Skeletal muscle tissue (tissue), 4 donors: ENCODE results near the gene SLC16A7. TPM values are rescaled to one million over a fixed set of nuclear protein-coding genes. Genes with fewer than 3 reads are reported as not detected.

ENCODE experiments used
- H3K27ac ChIP-seq: one replicate; pipeline ENCODE4 v1.7.0; 2013; ENCODE audit warnings: mild to moderate bottlenecking, low read depth, low read length, inconsistent platforms
- H3K27me3 ChIP-seq, 3 donors: one replicate each; pipeline ENCODE4 v1.7.0; 2013; ENCODE audit warnings: low read length in 3 of 3; ENCODE audit not compliant: control insufficient read depth in 3 of 3, insufficient read depth in 3 of 3
- H3K36me3 ChIP-seq, 3 donors: one replicate each; pipeline ENCODE4 v1.7.0; 2013; ENCODE audit warnings: low read length in 3 of 3; ENCODE audit not compliant: control insufficient read depth in 3 of 3, insufficient read depth in 3 of 3
- H3K4me1 ChIP-seq, 3 donors: one replicate each; pipeline ENCODE4 v1.7.0; 2013; ENCODE audit warnings: low read length in 3 of 3, mild to moderate bottlenecking in 3 of 3; ENCODE audit not compliant: control insufficient read depth in 3 of 3, insufficient read depth in 3 of 3
- H3K4me3 ChIP-seq, 3 donors: one replicate each; pipeline ENCODE4 v1.7.0; 2013; ENCODE audit warnings: low read length in 3 of 3
- H3K9ac ChIP-seq, 3 donors: one replicate each; pipeline ENCODE4 v1.7.0; 2013; ENCODE audit warnings: low read length in 3 of 3, mild to moderate bottlenecking in 3 of 3, moderate library complexity in 2 of 3, low read depth in 1 of 3
- H3K9me3 ChIP-seq, 3 donors: one replicate each; pipeline ENCODE4 v1.7.0; 2013; ENCODE audit warnings: low read length in 3 of 3; ENCODE audit not compliant: control insufficient read depth in 3 of 3
- total RNA-seq: library from RNA; depleted of rRNA; stranded (reverse); fragments of >200 nt; gene quantifications from one replicate; pipeline ENCODE4 v1.2.3, GENCODE V29; 2014
- donor health status: Osteomylitis.

The SLC16A7 gene
- total RNA-seq, 1 donor from 2014 or later: 9.4 TPM

- H3K36me3 ChIP-seq: no peaks in the 10 kb centered on the region
- no peaks in the 10 kb centered on the region for H3K9me3 ChIP-seq
- H3K27me3 ChIP-seq: no peaks in the 10 kb centered on the region
- no peak overlapping the region for H3K27ac ChIP-seq
- no peak overlapping the region for H3K9ac ChIP-seq
- H3K4me3 ChIP-seq: no peak overlapping the region
- H3K4me1 ChIP-seq: no peaks in the 10 kb centered on the region
Measured at GRCh38 chr12:59660148-59660547, 64.3 kb downstream of the SLC16A7 start.

GRCh38 chr12:59660921-59661597, 65.2 kb downstream of the SLC16A7 start:
- H3K4me1 ChIP-seq: no peaks in the 10 kb centered on the region
- H3K9me3 ChIP-seq: no peaks in the 10 kb centered on the region
- H3K36me3 ChIP-seq: no peaks in the 10 kb centered on the region
- H3K27me3 ChIP-seq: no peaks in the 10 kb centered on the region
- H3K9ac ChIP-seq: no peak overlapping the region
- H3K4me3 ChIP-seq: no peak overlapping the region
- H3K27ac ChIP-seq: no peak overlapping the region

GRCh38 chr12:59664495-59664894, 68.7 kb downstream of the SLC16A7 start:
- H3K27me3 ChIP-seq: no peaks in the 10 kb centered on the region
- no peaks in the 10 kb centered on the region for H3K36me3 ChIP-seq
- no peak overlapping the region for H3K4me3 ChIP-seq
- no peak overlapping the region for H3K27ac ChIP-seq
- no peak overlapping the region for H3K9ac ChIP-seq
- H3K4me1 ChIP-seq: no peaks in the 10 kb centered on the region
- no peaks in the 10 kb centered on the region for H3K9me3 ChIP-seq

DNA sequence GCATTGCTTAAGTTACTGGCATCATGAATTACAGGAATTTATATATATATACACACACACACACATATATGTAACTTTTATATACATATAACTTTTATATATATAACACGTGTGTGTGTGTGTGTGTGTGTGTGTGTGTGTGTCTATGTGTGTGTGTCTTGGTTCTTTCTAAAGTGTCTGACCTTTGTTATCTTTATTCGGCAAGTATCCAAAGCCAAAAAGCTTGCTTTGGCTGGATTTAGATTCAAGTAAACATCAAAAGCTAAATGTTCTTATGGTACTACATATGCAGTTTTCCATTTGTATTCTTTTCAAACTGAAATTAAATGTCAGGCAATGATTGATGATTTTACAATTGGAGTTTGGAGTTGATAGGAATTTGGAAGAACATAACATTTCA, 69.9 kb downstream of the SLC16A7 start:
- Histone ChIP-seq H3K36me3 (no peaks in the 10 kb centered on the region), H3K27me3 (no peaks in the 10 kb centered on the region), H3K27ac (no peak overlapping the region), H3K4me1 (no peaks in the 10 kb centered on the region), H3K9me3 (no peaks in the 10 kb centered on the region), H3K4me3 (no peak overlapping the region), H3K9ac (no peak overlapping the region)

GRCh38 chr12:59668674-59669073, 72.8 kb downstream of the SLC16A7 start:
- H3K27me3 ChIP-seq: no peaks in the 10 kb centered on the region
- H3K27ac ChIP-seq: no peak overlapping the region
- H3K4me3 ChIP-seq: no peak overlapping the region
- no peak overlapping the region for H3K9ac ChIP-seq
- H3K4me1 ChIP-seq: no peaks in the 10 kb centered on the region
- H3K36me3 ChIP-seq: no peaks in the 10 kb centered on the region
- no peaks in the 10 kb centered on the region for H3K9me3 ChIP-seq

- Histone ChIP-seq H3K9ac (no peak overlapping the region), H3K27me3 (no peaks in the 10 kb centered on the region), H3K4me1 (no peaks in the 10 kb centered on the region), H3K27ac (no peak overlapping the region), H3K4me3 (no peak overlapping the region), H3K9me3 (no peaks in the 10 kb centered on the region), H3K36me3 (no peaks in the 10 kb centered on the region)
Measured at GRCh38 chr12:59672273-59672672, 76.4 kb downstream of the SLC16A7 start.

DNA sequence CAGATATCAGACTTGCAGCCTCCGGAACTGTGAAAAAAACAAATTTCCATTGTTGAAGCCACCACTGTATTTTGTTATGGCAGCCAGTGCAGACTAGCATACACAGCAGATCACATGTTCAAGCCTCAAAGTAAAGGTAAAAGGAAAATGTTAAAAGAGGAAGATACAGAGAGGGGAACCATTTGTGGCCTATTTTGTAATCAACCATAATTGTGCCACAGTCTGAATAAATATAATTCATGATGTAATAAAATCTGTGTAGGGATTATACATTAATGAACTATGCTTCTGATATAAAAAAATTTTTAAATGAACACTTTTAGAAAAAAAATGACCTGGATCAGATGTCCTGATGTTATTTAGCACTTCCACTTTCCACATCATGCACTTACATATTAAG, 79.6 kb downstream of the SLC16A7 start:
- H3K9me3 ChIP-seq: peaks cover 0 to 3% (median 0%) of the 10 kb centered on the region in 3 donors
- no peak overlapping the region for H3K4me3 ChIP-seq
- no peak overlapping the region for H3K27ac ChIP-seq
- no peak overlapping the region for H3K9ac ChIP-seq
- no peaks in the 10 kb centered on the region for H3K27me3 ChIP-seq
- peaks cover 0 to 13% (median 0%) of the 10 kb centered on the region in 3 donors for H3K4me1 ChIP-seq
- H3K36me3 ChIP-seq: no peaks in the 10 kb centered on the region

DNA sequence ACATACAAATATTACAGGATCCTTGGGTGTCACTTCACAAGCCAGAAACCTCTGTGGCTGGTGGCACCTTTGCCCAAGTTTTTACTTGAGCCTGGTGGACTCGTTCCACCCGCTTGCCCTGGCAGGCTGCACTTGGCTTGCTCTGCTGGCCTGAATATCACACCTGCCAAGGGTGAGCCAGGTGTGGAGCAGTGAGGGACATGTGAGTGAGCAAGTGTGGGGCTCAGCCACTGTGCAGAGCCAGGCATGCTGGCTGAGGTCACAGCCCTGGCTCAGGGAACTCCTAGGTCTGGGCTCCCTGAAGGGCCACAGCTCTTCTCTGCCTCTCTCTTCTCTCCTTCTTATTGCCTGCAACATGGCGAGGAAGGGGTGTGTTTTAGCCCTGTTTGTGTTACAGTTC, 82.0 kb downstream of the SLC16A7 start:
- Histone ChIP-seq H3K9me3 (peaks cover 0 to 3% (median 0%) of the 10 kb centered on the region in 3 donors), H3K4me3 (no peak overlapping the region), H3K36me3 (no peaks in the 10 kb centered on the region), H3K9ac (no peak overlapping the region), H3K27me3 (no peaks in the 10 kb centered on the region), H3K27ac (no peak overlapping the region), H3K4me1 (peaks cover 0 to 13% (median 0%) of the 10 kb centered on the region in 3 donors)

DNA sequence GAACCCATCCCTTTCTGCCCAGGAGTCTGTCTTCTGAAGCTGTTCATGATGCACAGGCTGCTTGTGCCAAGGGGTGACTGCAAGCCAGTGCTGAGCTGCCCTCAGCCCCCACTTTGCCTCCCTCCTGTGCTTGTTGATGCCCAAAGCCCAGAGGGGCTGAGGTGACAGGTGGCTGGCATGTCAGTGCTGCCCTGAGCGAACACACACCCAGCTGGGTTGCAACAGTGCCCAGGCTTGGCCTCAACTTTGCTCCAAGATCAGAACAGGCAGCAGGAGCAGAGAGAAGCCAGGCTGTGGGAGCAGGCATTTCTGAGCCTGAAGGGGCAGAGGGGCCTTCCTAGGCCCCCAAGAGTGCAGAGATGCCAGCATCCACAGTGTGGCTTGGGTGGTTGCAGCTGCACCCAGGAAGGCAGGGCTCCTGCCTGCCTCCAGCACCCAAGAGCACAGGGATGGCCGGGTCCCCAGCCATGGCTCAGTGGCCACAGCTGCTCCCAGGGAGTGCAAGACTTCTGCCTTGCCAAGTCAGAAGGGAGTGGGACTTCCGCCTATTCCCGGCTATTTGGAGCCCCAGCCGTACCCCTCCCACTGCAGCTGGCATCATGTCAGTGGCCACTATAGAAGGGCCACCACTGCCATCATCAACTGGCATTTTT, 83.1 kb downstream of the SLC16A7 start:
- no peak overlapping the region for H3K27ac ChIP-seq
- no peaks in the 10 kb centered on the region for H3K36me3 ChIP-seq
- H3K4me3 ChIP-seq: no peak overlapping the region
- H3K9ac ChIP-seq: no peak overlapping the region
- H3K9me3 ChIP-seq: peaks cover 0 to 3% (median 0%) of the 10 kb centered on the region in 3 donors
- no peaks in the 10 kb centered on the region for H3K27me3 ChIP-seq
- H3K4me1 ChIP-seq: peaks cover 0 to 13% (median 0%) of the 10 kb centered on the region in 3 donors

DNA sequence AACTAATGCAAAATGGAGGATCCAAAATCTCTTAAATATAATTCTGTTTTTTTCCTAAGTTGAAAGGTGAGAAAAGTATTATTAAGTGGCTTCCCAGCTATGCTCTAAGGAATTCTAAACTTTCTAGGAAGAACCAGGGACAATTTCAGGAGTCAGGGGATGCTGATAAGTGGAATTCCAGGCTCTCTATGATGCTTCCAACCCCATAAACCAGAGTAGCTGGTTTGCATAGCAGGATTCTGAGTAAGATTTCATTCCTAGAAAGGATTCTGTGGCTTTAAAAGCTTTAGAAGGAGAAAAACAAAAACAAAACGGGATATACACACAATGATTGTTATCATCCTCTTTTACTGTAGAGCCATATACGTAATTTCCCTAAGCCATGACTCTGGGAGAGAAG, 93.9 kb downstream of the SLC16A7 start:
- H3K27me3 ChIP-seq: no peaks in the 10 kb centered on the region
- H3K27ac ChIP-seq: no peak overlapping the region
- no peak overlapping the region for H3K4me3 ChIP-seq
- no peaks in the 10 kb centered on the region for H3K9me3 ChIP-seq
- H3K4me1 ChIP-seq: no peaks in the 10 kb centered on the region
- H3K9ac ChIP-seq: no peak overlapping the region
- peaks cover 0 to 2% (median 0%) of the 10 kb centered on the region in 3 donors for H3K36me3 ChIP-seq
